H1 (cell line): ENCODE measurements around the gene CRTC1. TPM values are rescaled to one million over a fixed set of nuclear protein-coding genes. Genes with fewer than 3 reads are reported as not detected.

Experiments
- KDM1A ChIP-seq: fragments of 200-600, 300-600 bp; sonication (generic); IDR thresholded peaks from 2 replicates; pipeline ENCODE4 v1.7.1; 2016; ENCODE audit warnings: mild to moderate bottlenecking, low read length, borderline replicate concordance
- RXRA ChIP-seq: IDR thresholded peaks from 2 replicates; pipeline ENCODE4 v1.6.1; 2011; ENCODE audit warnings: low read depth, mild to moderate bottlenecking, low read length, moderate library complexity; ENCODE audit not compliant: insufficient read depth
- polyA plus RNA-seq, 7 experiments: library from polyadenylated mRNA; depleted of rRNA in 3 of 7; stranded (reverse) in 5 of 7; unstranded in 2 of 7; fragments of >200 nt in 5 of 7; fragments of 200-250 nt in 2 of 7; gene quantifications; 1 replicate in 5 of 7; 2 replicates in 1 of 7; 4 replicates in 1 of 7; pipeline versions ENCODE4 v1.2.1 to v1.2.3, GENCODE V29; 2011 to 2013; ENCODE audit warnings: missing spikeins in 2 of 7, mixed read lengths in 2 of 7
- total RNA-seq: library from RNA; stranded (reverse); fragmentation: NEBNext Ultra II Directional; extraction: Animal tissue kit (Norgen Biotek cat#: 25700); gene quantifications from 2 replicates; pipeline ENCODE4 v1.2.1, GENCODE V29; 2021
- TF ChIP-seq, protein P1 (sequence below): IDR thresholded peaks from 2 replicates; pipeline ENCODE4 v1.6.1; 2012; ENCODE audit warnings: low read length, inconsistent platforms

Gene CRTC1
- total and polyA plus RNA-seq, 2 of the 8 experiments (the other 6 are each of a cell fraction or from before 2014, with no cell fraction given), result 2.9 to 8.5 TPM

DNA sequence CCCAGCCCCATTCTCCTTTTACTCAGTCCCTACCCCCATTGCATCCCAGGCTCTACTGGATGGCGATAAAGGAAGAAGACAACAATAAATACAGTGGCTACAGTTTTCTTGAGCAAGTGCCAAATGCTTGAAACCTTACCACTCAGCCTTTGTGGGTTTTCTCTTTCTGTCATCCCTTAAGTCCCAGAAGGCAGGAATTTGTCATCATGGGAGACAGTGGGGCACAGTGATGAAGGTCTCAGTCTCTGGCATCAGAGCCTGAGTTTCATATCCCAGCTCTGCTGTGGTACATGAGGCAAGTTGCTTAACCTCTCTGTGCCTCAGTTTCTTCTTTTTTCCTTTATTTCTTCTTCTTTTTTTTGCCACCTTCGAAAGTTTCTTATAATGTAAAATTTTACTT lies 112.8 kb downstream of the CRTC1 start (continued):
- TF ChIP-seq, protein P1, sequence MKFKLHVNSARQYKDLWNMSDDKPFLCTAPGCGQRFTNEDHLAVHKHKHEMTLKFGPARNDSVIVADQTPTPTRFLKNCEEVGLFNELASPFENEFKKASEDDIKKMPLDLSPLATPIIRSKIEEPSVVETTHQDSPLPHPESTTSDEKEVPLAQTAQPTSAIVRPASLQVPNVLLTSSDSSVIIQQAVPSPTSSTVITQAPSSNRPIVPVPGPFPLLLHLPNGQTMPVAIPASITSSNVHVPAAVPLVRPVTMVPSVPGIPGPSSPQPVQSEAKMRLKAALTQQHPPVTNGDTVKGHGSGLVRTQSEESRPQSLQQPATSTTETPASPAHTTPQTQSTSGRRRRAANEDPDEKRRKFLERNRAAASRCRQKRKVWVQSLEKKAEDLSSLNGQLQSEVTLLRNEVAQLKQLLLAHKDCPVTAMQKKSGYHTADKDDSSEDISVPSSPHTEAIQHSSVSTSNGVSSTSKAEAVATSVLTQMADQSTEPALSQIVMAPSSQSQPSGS, result no peak
- TF ChIP-seq KDM1A, result no peak
- no peak for TF ChIP-seq RXRA
- TF ChIP-seq, all 59 proteins: peak for 0
